H9 (cell line): ENCODE data around the gene EPN3. TPM values are rescaled to one million over a fixed set of nuclear protein-coding genes. Genes with fewer than 3 reads are reported as not detected.

ENCODE experiments used
- DNase-seq: peaks from one replicate; pipeline ENCODE4 v3.0.0-alpha.2; 2017
- H2AFZ ChIP-seq: one replicate; pipeline ENCODE4 v1.6.1; 2013; ENCODE audit warnings: mild to moderate bottlenecking, low read length, control low read depth, moderate library complexity
- H2AK5ac ChIP-seq: 2 replicates; pipeline ENCODE4 v1.6.1; 2013; ENCODE audit warnings: low read length, control low read depth, mixed read lengths; ENCODE audit not compliant: insufficient read length
- H2BK120ac ChIP-seq: one replicate; pipeline ENCODE4 v1.6.1; 2013; ENCODE audit warnings: low read depth, mild to moderate bottlenecking, low read length, control low read depth, inconsistent platforms; ENCODE audit not compliant: poor library complexity, severe bottlenecking
- H2BK12ac ChIP-seq: 2 replicates; pipeline ENCODE4 v1.6.1; 2013; ENCODE audit warnings: low read length, control low read depth, mixed read lengths, low read depth; ENCODE audit not compliant: insufficient read length
- H2BK15ac ChIP-seq: 2 replicates; pipeline ENCODE4 v1.6.1; 2013; ENCODE audit warnings: low read depth, low read length, control low read depth
- H2BK20ac ChIP-seq: one replicate; pipeline ENCODE4 v1.6.1; 2013; ENCODE audit warnings: low read depth, mild to moderate bottlenecking, low read length, control low read depth, inconsistent platforms; ENCODE audit not compliant: poor library complexity, severe bottlenecking
- H2BK5ac ChIP-seq: 2 replicates; pipeline ENCODE4 v1.6.1; 2013; ENCODE audit warnings: low read length, control low read depth, mixed read lengths; ENCODE audit not compliant: insufficient read length
- H3K14ac ChIP-seq: 2 replicates; pipeline ENCODE4 v1.6.1; 2013; ENCODE audit warnings: low read length, control low read depth; ENCODE audit not compliant: insufficient read depth
- H3K18ac ChIP-seq: 2 replicates; pipeline ENCODE4 v1.6.1; 2013; ENCODE audit warnings: low read depth, mild to moderate bottlenecking, mixed read lengths, low read length, control low read depth; ENCODE audit not compliant: insufficient read length
- H3K23ac ChIP-seq: 2 replicates; pipeline ENCODE4 v1.6.1; 2013; ENCODE audit warnings: low read length, control low read depth, mixed read lengths, low read depth; ENCODE audit not compliant: insufficient read length
- H3K23me2 ChIP-seq: 2 replicates; pipeline ENCODE4 v1.6.1; 2013; ENCODE audit warnings: low read depth, mild to moderate bottlenecking, mixed read lengths, low read length, control low read depth; ENCODE audit not compliant: insufficient read length, poor library complexity, severe bottlenecking
- H3K27ac ChIP-seq: 2 replicates; pipeline ENCODE4 v1.5.1; 2013; ENCODE audit warnings: low read length, control low read depth, mixed read lengths, low read depth; ENCODE audit not compliant: insufficient read length
- H3K27me3 ChIP-seq: 2 replicates; pipeline ENCODE4 v1.6.1; 2013; ENCODE audit warnings: low read length, control low read depth, inconsistent platforms; ENCODE audit not compliant: insufficient read depth
- H3K4ac ChIP-seq: 2 replicates; pipeline ENCODE4 v1.6.1; 2013; ENCODE audit warnings: low read depth, mild to moderate bottlenecking, control low read depth, inconsistent platforms, low read length, moderate library complexity
- H3K4me1 ChIP-seq: 2 replicates; pipeline ENCODE4 v1.6.1; 2013; ENCODE audit warnings: low read length, control low read depth, inconsistent platforms; ENCODE audit not compliant: insufficient read depth
- H3K4me2 ChIP-seq: 2 replicates; pipeline ENCODE4 v1.6.1; 2013; ENCODE audit warnings: low read length, control low read depth, mixed read lengths; ENCODE audit not compliant: insufficient read length, insufficient read depth
- H3K56ac ChIP-seq: 2 replicates; pipeline ENCODE4 v1.6.1; 2013; ENCODE audit warnings: low read depth, mild to moderate bottlenecking, mixed read lengths, low read length, control low read depth; ENCODE audit not compliant: insufficient read length
- H3K79me1 ChIP-seq: 2 replicates; pipeline ENCODE4 v1.6.1; 2013; ENCODE audit warnings: low read depth, mild to moderate bottlenecking, moderate library complexity, low read length, control low read depth, inconsistent platforms; ENCODE audit not compliant: insufficient read depth, poor library complexity, severe bottlenecking
- H3K79me2 ChIP-seq: 2 replicates; pipeline ENCODE4 v1.6.1; 2013; ENCODE audit warnings: low read length, control low read depth, inconsistent platforms; ENCODE audit not compliant: insufficient read depth
- H3K9ac ChIP-seq: 2 replicates; pipeline ENCODE4 v1.6.1; 2013; ENCODE audit warnings: low read length, control low read depth, mixed read lengths; ENCODE audit not compliant: insufficient read length; ENCODE audit errors: extremely low read depth
- H3K9me3 ChIP-seq: one replicate; pipeline ENCODE4 v1.6.1; 2013; ENCODE audit warnings: low read depth, low read length, inconsistent platforms; ENCODE audit not compliant: control insufficient read depth
- H3T11ph ChIP-seq: one replicate; pipeline ENCODE4 v1.6.1; 2013; ENCODE audit warnings: mild to moderate bottlenecking, low read length, control low read depth, inconsistent platforms
- H4K20me1 ChIP-seq: one replicate; pipeline ENCODE4 v1.6.1; 2013; ENCODE audit not compliant: control insufficient read depth, insufficient read length, insufficient read depth
- H4K5ac ChIP-seq: 2 replicates; pipeline ENCODE4 v1.6.1; 2013; ENCODE audit warnings: low read depth, mild to moderate bottlenecking, mixed read lengths, low read length, control low read depth; ENCODE audit not compliant: insufficient read length
- H4K8ac ChIP-seq: replicated peaks from 2 replicates; pipeline ENCODE4 v1.6.1; 2013; ENCODE audit warnings: low read length, control low read depth, mixed read lengths, low read depth; ENCODE audit not compliant: insufficient read length
- H4K91ac ChIP-seq: 2 replicates; pipeline ENCODE4 v1.6.1; 2013; ENCODE audit warnings: low read depth, mild to moderate bottlenecking, moderate library complexity, mixed read lengths, low read length, control low read depth; ENCODE audit not compliant: insufficient read length
- H3K27ac Mint-ChIP-seq, 3 experiments: 2 replicates in 2 of 3; 3 replicates in 1 of 3; pipeline ENCODE4 v1.8.0; 2020 to 2021; ENCODE audit warnings: mixed read lengths in 3 of 3, mild to moderate bottlenecking in 1 of 3, moderate library complexity in 1 of 3
- H3K27me3 Mint-ChIP-seq: 2 replicates; pipeline ENCODE4 v1.8.0; 2021; ENCODE audit warnings: low read depth, mild to moderate bottlenecking, moderate library complexity, mixed read lengths
- H3K36me3 Mint-ChIP-seq, 3 experiments: 2 replicates in 2 of 3; 3 replicates in 1 of 3; pipeline ENCODE4 v1.8.0; 2020 to 2021; ENCODE audit warnings: low read depth in 3 of 3, mixed read lengths in 3 of 3; ENCODE audit not compliant: insufficient read depth in 1 of 3
- H3K4me1 Mint-ChIP-seq, 2 experiments: 2 replicates each; pipeline ENCODE4 v1.8.0; 2020; ENCODE audit warnings: mixed read lengths in 2 of 2
- H3K4me3 Mint-ChIP-seq, 2 experiments: 2 replicates in 1 of 2; 3 replicates in 1 of 2; pipeline ENCODE4 v1.8.0; 2020 to 2021; ENCODE audit warnings: mild to moderate bottlenecking in 2 of 2, mixed read lengths in 2 of 2, moderate library complexity in 1 of 2
- H3K9me3 Mint-ChIP-seq, 2 experiments: 2 replicates in 1 of 2; 3 replicates in 1 of 2; pipeline ENCODE4 v1.8.0; 2020; ENCODE audit warnings: mild to moderate bottlenecking in 2 of 2, mixed read lengths in 2 of 2, moderate library complexity in 1 of 2
- CTCF ChIP-seq: fragments of 200-600 bp; sonication (generic); conservative IDR thresholded peaks from 3 replicates; pipeline ENCODE4 v1.8.0; 2021; ENCODE audit warnings: antibody characterized with exemption, mild to moderate bottlenecking
- WGBS: extraction: QIAGEN DNeasy Blood & Tissue Kit; methylation state at CpG from one replicate; pipeline ENCODE4 v1.1.7; 2013; ENCODE audit warnings: missing lambda C conversion rate, low lambda C conversion rate, mixed read lengths; ENCODE audit not compliant: insufficient read length; ENCODE audit errors: extremely low coverage; 5-methylcytosine and 5-hydroxymethylcytosine counted together
- total RNA-seq: library from RNA; stranded (reverse); gene quantifications from 2 replicates; pipeline ENCODE4 v1.2.1, GENCODE V29; 2021

EPN3 gene
- total RNA-seq, 1 experiment from 2014 or later: 1.9 TPM

- H3K14ac ChIP-seq: no peak overlapping the region
- H3K23me2 ChIP-seq: no peaks in the 10 kb centered on the region
- DNase-seq: no peak
- H3K4ac ChIP-seq: no peak overlapping the region
- no peaks in the 10 kb centered on the region for H3K9me3 ChIP-seq
- no peak overlapping the region for H2BK120ac ChIP-seq
- H4K91ac ChIP-seq: no peak overlapping the region
- no peak overlapping the region for H2AK5ac ChIP-seq
- H3K4me2 ChIP-seq: no peak overlapping the region
- H3T11ph ChIP-seq: no peak overlapping the region
- H3K27ac ChIP-seq: no peak overlapping the region
- no peak overlapping the region for H3K18ac ChIP-seq
- no peaks in the 10 kb centered on the region for H3K9me3 Mint-ChIP-seq
- no peak overlapping the region for H2BK15ac ChIP-seq
- no peaks in the 10 kb centered on the region for H3K79me1 ChIP-seq
- H3K79me2 ChIP-seq: no peaks in the 10 kb centered on the region
- no peak overlapping the region for H3K56ac ChIP-seq
- H4K8ac ChIP-seq: no peak overlapping the region
- H3K27me3 ChIP-seq: peaks cover 11% of the 10 kb centered on the region; the same call in 1 of the 2 replicates
- no peak overlapping the region for H2BK20ac ChIP-seq
- no peak overlapping the region for H3K9ac ChIP-seq
- no CpG with 5 or more reads among the region's 8 CpGs for WGBS
- no peak for TF ChIP-seq CTCF
- H3K27me3 Mint-ChIP-seq: peaks cover 45% of the 10 kb centered on the region
- H2BK12ac ChIP-seq: no peak overlapping the region
- H4K20me1 ChIP-seq: no peaks in the 10 kb centered on the region
- 0 out of 2 replicates have a peak, but pooled peaks cover 2% of the 10 kb centered on the region for H3K4me1 ChIP-seq
- H2AFZ ChIP-seq: no peak overlapping the region
- H3K27ac Mint-ChIP-seq: no peak overlapping the region
- H3K4me1 Mint-ChIP-seq: peaks cover 24 to 45% of the 10 kb centered on the region in 2 experiments
- H4K5ac ChIP-seq: no peak overlapping the region
- H2BK5ac ChIP-seq: no peak overlapping the region
- H3K36me3 Mint-ChIP-seq: peaks cover 0 to 5% (median 2%) of the 10 kb centered on the region in 3 experiments; a peak in 2 of 7 replicates
- no peak overlapping the region for H3K23ac ChIP-seq
- H3K4me3 Mint-ChIP-seq: no peak overlapping the region
These were observed 37.5 kb downstream of the EPN3 start for GRCh38 chr17:50570032-50570431.
